Embryonic facial prominence (tissue), 1 donor: ENCODE results near the gene ARMCX1.
"Not testable (repeated sequence)": the region's sequence is repeated elsewhere in the genome, so short reads cannot be mapped to it uniquely, and the experiment has no call there.

ENCODE experiments used
- DNase-seq: peaks from one replicate; pipeline ENCODE4 v3.0.0-alpha.2; 2016; ENCODE audit errors: extremely low spot score

The ARMCX1 gene

DNA sequence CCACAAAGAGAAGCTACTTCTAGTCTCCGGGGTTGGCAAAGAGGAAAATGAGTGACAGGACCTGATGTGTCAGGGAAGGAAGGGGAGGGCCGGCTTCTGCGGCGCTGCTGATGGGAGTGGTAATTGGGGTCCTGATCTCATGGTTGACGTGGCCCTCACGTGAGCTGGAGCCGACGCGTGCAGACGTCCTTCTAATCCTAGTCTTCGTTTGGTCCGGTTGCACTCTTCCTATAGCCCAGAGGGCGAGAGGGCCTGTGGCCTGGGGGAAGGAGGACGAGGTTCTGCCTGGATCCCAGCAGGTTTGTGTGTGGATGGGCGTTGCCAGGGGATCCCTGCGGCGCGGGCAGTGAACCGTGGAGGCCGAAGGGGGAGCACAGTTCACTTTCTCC lies at the start of gene ARMCX1:
TSS of gene ARMCX1 (plus strand) at position 186 of the 389 bp plus-strand sequence. CDS start 2,384 bp downstream, outside the sequence.
- peak; percentile 43 for DNase-seq

DNA sequence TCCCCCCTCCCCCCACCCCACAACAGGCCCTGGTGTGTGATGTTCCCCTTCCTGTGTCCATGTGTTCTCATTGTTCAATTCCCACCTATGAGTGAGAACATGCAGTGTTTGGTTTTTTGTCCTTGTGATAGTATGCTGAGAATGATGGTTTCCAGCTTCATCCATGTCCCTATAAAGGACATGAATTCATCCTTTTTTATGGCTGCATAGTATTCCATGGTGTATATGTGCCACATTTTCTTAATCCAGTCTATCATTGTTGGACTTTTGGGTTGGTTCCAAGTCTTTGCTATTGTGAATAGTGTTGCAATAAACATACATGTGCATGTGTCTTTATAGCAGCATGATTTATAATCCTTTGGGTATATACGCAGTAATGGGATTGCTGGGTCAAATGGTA lies 47.4 kb upstream of the ARMCX1 start:
- not testable (repeated sequence) for DNase-seq

DNA sequence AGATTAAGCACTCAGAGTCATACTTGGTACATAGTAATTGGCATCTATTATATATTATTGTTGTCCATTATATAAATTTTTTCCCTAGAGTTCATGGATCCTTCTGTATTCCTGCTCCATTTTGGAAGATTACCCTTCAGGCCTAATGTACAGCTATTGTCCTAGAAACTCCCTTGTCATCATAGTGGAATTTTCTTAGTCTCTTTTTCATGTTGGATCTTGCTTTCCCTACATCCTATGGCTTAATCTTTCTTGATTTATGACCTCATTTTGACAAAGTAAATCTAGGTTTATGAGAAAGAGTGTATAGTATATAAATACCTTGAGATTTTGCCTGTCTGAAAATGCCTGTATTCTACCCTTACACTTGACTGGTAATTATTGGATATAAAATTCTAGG lies 43.0 kb upstream of the ARMCX1 start:
- no peak for DNase-seq

DNA sequence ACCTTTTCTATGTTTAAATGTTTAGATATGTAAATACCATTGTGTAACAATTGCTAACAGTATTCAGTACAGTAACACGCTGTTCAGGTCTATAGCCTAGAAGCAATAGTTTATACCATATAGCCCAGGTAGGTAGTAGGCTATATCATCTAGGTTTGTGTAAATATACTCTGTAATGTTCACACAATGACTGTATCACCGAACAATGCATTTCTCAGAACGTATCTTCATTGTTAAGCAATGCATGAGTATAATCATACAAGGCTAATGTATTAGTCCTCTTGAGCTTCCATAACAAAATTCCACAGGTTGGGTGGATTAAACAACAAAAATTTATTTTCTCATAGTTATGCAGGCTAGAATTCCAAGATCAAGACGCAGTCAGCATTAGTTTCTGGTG lies 42.4 kb upstream of the ARMCX1 start:
- DNase-seq, result no peak

DNA sequence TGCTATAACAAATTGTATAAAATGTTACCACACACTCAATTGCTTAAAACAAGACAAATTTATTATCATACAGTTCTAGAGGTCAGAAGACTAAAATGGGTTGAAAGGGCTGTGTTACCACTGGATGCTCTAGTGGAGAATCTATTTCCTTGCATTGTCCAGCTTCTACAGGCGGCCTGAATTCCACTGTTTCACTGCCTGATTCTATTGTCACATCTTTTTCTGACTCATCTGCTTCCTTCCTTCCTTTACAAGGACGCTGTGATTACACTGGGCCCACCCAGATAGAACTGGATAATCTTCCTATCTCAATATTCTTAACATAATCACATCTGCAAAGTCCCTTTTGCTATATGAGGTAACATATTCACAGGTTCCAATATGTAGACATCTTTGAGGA lies 19.4 kb upstream of the ARMCX1 start:
- DNase-seq, result no peak

DNA sequence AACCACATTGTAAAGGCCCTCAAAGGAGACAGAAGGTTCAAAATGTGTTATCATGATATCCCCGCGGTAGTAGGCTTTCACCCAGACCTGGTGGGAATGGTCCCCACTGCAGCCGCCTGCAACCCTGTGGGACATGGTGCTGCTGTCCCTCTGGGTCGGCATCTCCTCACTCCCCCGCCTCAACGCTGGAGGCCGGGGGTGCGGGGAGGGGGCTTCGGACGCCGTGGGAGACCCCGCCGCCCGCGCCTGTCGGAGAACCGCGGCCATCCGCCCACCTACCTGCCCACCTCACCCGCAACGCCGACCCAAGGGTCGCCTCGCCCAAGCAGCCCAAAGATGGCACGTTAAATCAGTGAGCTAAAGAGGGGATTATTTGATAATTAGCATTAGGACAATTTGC lies 11.2 kb upstream of the ARMCX1 start:
- DNase-seq, result no peak

DNA sequence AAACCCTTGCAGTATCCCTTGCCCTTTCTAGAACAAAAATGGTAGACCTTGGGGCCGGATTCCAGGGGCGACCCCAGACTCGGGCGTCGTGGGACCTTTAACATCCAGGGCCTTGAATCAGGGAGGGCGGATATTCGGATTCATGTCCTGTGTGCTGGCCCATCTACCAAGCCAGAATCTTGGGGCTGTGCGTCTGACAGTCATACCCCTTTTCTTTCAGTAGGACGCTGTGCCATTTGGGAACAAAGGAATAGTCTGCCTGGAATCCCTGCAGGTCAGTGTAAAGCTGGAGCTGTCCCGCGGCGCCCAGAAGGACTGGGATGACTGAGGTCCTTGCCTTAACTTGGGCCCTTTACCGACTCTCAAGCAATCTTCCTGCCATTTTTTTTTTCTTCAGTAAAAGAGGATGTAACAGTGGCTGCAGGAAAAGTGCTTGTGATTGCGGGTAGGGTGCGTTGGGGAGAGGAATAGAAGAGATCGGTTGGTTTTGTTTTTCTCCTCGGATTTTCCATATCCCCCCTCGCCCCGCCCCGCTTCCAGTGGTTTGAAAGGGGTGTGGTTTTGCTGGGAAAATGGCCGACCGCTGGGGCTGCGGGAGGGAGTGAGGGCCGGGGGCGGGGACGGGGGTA lies 518 bp downstream of the ARMCX1 start:
- peak; percentile 46 for DNase-seq

DNA sequence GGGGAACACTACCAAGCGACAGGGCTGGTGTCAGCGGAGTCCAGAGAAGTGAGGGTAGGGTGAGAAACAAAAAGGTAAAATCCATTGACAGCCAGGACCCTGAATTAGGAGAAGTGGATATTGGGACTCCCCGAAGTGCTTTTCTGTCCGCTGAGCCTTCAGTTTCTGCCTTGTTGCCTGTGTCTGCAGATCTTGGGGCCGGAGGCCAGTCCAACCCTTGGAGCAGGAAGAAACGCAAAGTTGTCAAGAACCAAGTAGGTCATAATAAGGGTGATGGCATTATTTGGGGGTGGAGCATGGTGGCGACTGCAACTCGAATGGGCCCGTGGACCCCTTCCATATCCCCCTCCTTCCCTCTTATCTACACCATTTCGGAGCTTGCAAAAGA lies 1.0 kb downstream of the ARMCX1 start:
- no peak for DNase-seq

DNA sequence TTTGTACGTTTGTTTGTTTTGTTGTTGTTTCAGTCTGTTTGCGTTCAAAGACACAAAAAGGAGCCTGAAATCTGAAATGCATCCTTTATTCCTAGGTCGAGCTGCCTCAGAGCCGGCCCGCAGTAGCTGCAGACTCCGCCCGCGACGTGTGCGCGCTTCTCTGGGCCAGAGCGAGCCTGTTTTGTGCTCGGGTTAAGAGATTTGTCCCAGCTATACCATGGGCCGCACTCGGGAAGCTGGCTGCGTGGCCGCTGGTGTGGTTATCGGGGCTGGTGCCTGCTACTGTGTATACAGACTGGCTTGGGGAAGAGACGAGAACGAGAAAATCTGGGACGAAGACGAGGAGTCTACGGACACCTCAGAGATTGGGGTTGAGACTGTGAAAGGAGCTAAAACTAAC lies 2.4 kb downstream of the ARMCX1 start:
- no peak for DNase-seq

DNA sequence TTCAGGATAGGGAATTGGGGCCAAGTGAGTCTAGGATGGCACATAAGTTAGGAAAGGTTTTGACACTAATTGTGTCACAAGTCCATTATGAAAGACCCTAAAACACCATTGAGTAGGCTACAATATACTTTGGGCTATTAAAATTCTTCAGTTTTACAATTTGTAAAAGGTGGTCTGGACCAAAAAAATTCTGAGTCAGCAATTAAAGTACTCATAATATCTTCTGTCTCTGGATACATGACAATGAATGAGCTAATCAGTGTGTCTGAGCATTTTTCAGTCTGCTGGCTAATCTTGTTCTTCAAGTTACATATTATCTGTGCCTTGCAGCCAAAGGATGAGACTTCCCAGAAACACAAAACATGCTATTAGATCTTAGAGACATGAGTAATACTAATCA lies 14.3 kb downstream of the ARMCX1 start:
- DNase-seq, result no peak

DNA sequence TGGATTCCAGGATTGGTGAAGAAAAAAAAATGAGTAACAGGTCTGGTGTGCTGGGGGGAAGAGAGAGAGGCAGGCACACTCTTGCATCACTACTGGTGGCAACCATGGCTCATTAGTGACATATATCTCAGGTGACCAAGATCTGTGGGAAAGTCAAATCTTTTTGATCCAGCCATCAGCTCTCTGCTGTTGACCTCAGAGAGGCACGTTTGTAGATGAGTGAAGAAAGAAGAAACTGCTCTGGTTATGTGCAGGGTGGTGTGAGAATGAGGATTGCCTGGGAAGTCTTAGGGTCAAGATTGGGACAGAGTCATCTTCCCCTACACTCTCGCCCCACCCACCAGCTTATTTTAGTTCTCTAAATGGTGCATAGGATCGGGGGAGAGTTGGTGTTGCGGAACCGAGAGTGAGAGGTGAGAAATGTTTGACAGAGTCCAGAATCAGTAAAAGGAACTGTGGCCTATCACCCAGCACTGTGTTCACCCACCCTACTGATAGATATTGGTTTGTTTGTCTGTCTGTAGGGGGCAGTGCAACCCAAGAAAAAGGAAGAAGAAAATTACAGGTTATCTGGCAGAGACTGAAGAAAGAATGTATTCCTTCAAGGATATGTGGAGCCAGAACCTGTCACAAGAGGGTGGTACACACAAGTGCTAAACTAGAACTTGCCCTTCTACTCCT lies 45.5 kb downstream of the ARMCX1 start:
- DNase-seq, result no peak

DNA sequence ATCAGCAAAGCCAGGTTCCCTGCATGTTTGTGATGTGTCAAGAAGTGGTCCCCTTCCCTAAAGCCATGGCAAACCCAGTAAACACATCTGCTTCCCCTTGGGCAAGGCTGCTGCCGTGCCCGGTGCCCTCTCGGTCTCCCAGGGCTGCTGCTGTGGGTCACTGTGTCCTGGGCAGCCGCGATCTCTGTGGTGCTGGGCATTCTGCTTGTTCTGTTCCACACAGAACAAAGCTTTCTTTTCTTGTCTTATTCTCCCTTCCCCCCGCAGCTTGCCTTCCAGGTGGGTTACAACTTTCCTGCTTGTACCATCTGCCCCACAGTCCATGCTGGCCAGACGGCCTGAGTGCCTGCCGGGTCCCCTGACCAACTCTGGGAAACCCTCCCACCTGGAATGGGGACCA lies 49.2 kb downstream of the ARMCX1 start:
- not testable (repeated sequence) for DNase-seq

DNA sequence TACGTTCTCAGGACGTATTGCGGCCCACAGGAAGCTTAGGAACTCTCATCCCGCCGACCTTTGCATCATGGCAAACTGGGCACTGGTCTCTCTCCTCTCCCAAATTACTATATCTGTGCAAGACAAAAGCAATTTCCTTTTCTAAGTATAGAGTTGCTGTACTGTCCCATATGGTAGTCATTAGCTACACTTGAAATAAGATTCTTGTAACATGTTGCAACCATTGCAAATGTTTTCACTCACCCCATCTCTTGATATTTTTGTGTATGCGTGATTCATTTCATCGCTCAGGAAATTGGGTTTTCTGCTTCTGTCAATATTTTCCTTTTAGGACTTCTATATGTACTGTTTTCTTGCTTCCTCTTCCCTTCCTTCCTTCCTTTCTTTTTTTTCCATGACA lies 51.7 kb downstream of the ARMCX1 start:
- no peak for DNase-seq
